Measurements from ENCODE around the gene PNPLA2.

GRCh38 chr11:831961-832528 lies 13.3 kb downstream of the PNPLA2 start:
- TF ChIP-seq POLR2A (IDR thresholded peaks at IDR 0.05; ENCODE audit: low read length) (no peak), GATA1 (IDR thresholded peaks at IDR 0.05; ENCODE audit: low read depth, low read length) (no peak)
